Measurements from ENCODE around the gene CD248. TPM values are rescaled to one million over a fixed set of nuclear protein-coding genes. Genes with fewer than 3 reads are reported as not detected.
"Not testable (repeated sequence)": the region's sequence is repeated elsewhere in the genome, so short reads cannot be mapped to it uniquely, and the experiment has no call there.

The CD248 gene, protein sequence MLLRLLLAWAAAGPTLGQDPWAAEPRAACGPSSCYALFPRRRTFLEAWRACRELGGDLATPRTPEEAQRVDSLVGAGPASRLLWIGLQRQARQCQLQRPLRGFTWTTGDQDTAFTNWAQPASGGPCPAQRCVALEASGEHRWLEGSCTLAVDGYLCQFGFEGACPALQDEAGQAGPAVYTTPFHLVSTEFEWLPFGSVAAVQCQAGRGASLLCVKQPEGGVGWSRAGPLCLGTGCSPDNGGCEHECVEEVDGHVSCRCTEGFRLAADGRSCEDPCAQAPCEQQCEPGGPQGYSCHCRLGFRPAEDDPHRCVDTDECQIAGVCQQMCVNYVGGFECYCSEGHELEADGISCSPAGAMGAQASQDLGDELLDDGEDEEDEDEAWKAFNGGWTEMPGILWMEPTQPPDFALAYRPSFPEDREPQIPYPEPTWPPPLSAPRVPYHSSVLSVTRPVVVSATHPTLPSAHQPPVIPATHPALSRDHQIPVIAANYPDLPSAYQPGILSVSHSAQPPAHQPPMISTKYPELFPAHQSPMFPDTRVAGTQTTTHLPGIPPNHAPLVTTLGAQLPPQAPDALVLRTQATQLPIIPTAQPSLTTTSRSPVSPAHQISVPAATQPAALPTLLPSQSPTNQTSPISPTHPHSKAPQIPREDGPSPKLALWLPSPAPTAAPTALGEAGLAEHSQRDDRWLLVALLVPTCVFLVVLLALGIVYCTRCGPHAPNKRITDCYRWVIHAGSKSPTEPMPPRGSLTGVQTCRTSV
- total RNA-seq, result 26.7 TPM
- long read RNA-seq, transcript CD248-201 (1 exons, 2,558 nt), result major isoform, 25 of 25 reads
- long read RNA-seq, partial matches to known transcripts, result 0 of 25 reads
- long read RNA-seq, other reads (novel, unspliced or antisense), result 0 of 25 reads

GRCh38 chr11:66316849-66317251 lies at the start of gene CD248:
Gene CD248, minus strand, starts transcription at chr11:66317044. Its CDS starts 17 bp downstream, at chr11:66317027.
- intact Hi-C loops (cut with DNase I), result no loop called here
- DNase-seq (ENCODE audit: missing footprints) (peak; percentile 91), ATAC-seq (peak; percentile 58)

- ATAC-seq, result no peak
- intact Hi-C loops (cut with DNase I), result no loop called here
- no peak for DNase-seq (ENCODE audit: missing footprints)
These were observed 49.1 kb upstream of the CD248 start for GRCh38 chr11:66365711-66366619.

DNA sequence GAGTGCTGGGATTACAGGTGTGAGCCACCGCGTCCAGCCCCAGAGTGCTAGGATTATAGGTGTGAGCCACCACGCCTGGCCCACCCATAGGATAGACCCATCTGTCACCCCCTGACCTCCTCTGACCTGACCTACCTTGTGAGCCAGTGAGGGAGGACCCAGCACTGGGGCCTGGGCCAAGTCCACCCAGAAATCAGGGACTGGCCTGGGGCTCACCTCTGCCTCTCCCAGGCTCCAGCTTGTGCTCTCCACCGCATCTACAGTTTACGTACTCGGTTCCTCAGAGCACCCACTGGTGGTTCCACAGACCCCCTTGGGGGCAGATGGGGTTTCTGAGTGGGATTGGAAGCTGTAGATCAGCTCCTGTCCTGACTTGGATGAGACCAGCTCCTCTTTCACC lies 48.3 kb upstream of the CD248 start:
- ATAC-seq (no peak), DNase-seq (ENCODE audit: missing footprints) (no peak)
- intact Hi-C loops (cut with DNase I), result no loop called here

- intact Hi-C loops (cut with DNase I), result no loop called here
These were observed 47.1 kb upstream of the CD248 start for GRCh38 chr11:66363805-66364535.

DNA sequence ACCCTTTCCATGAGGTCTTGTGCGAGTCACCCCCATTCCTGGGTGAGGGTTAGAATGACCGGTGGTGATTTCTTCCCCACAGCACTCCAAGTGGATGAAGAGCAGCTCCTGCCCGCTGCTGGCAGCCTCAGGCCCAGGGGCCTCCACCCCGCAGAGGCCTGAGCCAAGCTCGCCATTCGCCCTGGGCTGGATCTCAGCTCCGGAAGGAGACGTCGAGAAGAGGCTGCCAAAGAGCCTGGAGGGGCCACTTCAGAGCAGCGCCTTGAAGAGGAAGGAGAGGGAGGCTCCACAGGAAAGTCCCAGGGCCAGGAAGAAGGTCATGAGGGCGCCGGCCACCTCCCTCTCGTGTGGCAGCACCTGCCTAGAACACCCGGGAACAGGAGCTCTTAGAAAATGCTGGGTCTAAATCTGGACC lies 46.4 kb upstream of the CD248 start:
- intact Hi-C loops (cut with DNase I), result no loop called here
- DNase-seq (ENCODE audit: missing footprints), result no peak
- ATAC-seq, result no peak

More at GRCh38 chr11:66363805-66364535, 47.1 kb upstream of the CD248 start:
- DNase-seq (ENCODE audit: missing footprints) (no peak), ATAC-seq (no peak)

DNA sequence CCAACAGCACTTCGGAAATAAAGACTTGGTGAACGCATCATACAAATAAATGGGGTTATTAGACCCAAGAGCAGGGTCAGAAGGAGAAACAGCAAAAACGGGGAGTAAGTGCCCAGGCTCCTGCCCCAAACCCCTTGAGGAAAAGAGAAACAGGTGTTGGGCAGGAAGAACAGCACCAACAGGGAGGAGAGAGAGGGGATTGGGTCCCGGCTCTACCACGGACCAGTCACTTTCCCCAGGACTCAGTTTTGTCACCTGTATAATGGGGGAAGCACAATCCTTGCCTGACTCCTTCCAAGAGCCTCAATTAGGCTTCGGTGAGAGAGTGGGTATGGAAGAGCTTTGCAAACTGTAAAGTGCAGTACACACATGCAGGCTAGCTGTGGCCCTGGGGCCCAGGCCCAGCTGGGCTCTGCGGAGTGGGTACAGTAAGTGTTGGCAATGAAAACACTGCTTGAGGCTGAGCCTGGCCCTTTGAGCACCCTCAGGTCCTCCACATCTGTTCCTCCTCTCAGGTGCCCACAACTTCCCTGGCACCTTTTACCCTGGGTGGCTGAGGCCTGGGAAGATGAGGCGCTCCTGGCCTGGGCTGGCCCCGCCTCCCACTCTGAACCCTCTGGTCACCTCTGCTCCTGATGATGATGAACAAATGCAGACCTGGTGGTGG lies 45.8 kb upstream of the CD248 start:
- DNase-seq (ENCODE audit: missing footprints) (no peak), ATAC-seq (no peak)
- intact Hi-C loops (cut with DNase I), result no loop called here

- DNase-seq (ENCODE audit: missing footprints), result no peak
- intact Hi-C loops (cut with DNase I), result no loop called here
- no peak for ATAC-seq
These were observed 44.7 kb upstream of the CD248 start for GRCh38 chr11:66361502-66361941.

DNA sequence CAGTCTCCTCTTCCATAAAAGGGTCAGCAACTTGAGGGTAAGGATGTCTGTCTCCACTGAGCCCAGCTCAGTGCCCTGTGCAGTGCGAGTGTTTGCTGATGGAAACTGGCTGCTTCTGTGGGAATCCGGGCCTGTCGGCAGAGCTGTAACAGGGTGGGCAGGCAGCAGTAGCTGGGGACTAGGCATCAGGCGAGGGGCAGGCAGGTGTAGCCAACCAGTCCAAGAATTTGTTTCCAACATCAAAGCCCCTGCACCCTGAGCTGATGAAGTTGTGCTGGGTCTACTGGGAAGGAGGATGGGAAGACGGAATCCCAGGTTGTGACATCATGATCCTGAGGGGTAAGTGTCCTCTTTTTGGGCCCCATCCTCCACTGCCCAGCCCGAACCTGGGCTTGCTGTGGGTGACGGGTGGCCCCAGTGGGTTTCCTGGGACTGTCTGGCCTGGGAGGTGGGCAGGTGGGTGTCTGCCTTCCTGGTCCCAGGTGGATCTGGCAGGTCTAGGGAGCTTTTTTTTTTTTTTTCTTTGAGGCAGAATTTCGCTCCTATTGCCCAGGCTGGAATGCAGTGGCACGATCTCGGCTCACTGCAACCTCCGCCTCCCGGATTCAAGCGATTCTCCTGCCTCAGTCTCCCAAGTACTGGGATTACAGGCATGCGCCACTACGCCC lies 43.7 kb upstream of the CD248 start:
- intact Hi-C loops (cut with DNase I), result no loop called here
- no peak for ATAC-seq
- DNase-seq (ENCODE audit: missing footprints), result no peak

DNA sequence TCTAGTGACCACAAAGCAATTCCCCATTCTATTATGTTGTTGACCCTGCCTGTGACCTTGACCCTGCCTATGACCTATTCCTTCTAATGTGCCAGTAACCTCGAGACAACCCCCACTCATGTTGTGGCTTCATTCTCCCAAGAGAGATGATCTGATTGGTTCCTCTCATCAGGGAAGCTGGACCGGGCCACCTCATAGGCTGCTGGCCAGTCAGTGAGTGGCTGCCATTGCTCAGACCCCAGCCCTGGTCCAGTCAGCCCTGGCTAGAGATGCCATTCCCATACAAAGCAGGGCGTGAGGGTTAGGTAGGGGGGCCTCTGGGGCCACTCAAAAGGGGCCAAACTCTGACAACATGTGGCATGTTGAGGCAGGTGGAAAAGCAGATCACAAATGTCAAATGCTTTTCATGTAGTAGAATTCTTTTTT lies 42.8 kb upstream of the CD248 start:
- no peak for DNase-seq (ENCODE audit: missing footprints)
- intact Hi-C loops (cut with DNase I), result no loop called here
- ATAC-seq, result no peak

- intact Hi-C loops (cut with DNase I); ATAC-seq: not testable (repeated sequence)
- peak; percentile 22 for DNase-seq (ENCODE audit: missing footprints)
These were observed 33.9 kb upstream of the CD248 start for GRCh38 chr11:66350560-66351235.

GRCh38 chr11:66349084-66349386 lies 32.2 kb upstream of the CD248 start:
- DNase-seq (ENCODE audit: missing footprints) (no peak), ATAC-seq (no peak)
- intact Hi-C loops (cut with DNase I), result loop anchor here (2.0 to 5.0 kb wide), 3 partner anchors 22 to 38 kb away; partner anchors contain the start of gene SLC29A2

DNA sequence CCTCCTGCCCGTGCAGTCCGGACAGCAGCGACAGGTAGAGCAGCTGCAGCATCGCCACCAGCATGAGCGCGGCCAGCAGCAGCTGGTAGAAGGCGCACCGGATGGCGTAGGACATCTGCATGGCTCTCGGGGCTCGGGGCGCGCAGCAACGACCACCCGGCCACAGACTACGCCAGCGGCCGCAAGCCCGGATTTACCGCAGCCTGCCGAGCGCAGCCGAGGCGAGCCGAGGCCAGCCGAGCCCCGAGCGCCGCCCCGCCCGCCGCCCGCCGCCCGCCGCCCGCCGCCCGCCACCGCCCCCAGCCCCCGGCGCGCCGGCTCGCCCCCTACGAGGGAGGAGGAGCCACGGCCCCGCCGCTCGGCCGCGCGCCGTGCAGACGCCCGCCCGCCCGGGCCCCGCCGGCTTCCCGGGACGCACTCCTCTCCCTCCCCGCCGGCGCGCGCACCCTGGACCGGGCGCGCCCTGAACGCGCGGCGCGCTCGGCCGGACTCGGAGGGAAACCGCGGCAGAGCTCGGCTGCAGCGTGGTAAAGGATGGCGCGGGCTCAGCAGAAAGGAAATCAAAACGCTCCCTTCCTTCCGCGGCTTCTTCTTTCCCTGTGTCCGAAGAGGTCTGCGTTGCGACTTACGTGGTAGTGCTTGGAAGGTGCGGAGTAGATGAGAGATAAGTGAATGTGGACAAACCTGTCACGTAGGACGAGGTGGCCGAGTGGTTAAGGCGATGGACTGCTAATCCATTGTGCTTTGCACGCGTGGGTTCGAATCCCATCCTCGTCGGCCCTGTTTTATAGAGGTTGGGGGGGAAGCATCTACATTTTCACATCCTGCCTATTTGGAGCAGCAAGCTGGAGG lies 30.8 kb upstream of the CD248 start, which contains the start of gene B4GAT1:
Gene B4GAT1 (minus strand): TSS at position 205 of the 852 bp plus-strand sequence. CDS start 84 bp downstream, at position 121.
- peak; percentile 81 for ATAC-seq
- peak; percentile 88 for DNase-seq (ENCODE audit: missing footprints)
- intact Hi-C loops (cut with DNase I), result loop anchor here (2.0 to 5.0 kb wide), 3 partner anchors 23 to 40 kb away; partner anchors contain the start of gene SLC29A2

- intact Hi-C loops (cut with DNase I), result loop anchor here (5.0 kb wide), 2 partner anchors 34 to 41 kb away; no protein-coding TSS in a partner anchor
- ATAC-seq, result peak; percentile 0
- peak; percentile 66 for DNase-seq (ENCODE audit: missing footprints)
These were observed 29.9 kb upstream of the CD248 start for GRCh38 chr11:66346476-66347424.

DNA sequence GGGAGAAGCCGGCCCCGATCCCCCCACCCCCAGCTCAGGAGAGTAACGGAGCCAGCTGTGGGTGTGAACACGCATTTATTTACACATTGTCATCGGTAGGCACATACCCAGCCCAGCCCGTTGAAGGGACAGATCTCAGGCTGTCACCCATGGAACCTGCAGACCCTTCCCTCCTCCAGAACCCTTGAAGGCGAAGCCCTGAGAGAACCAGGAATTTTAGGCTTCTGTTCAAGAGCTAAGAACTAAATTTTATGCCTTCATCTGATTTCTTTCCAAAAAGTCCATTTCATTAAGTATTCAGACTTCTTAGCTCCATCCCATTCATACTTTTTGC lies 28.4 kb upstream of the CD248 start:
- intact Hi-C loops (cut with DNase I), result loop anchor here (5.0 kb wide), 2 partner anchors 33 to 42 kb away; no protein-coding TSS in a partner anchor
- DNase-seq (ENCODE audit: missing footprints), result no peak
- ATAC-seq, result no peak
